ENCODE data around the gene DIAPH3.

- TF ChIP-seq FOXJ3 (CRISPR knock-in tag; IDR thresholded peaks at IDR 0.05; ENCODE audit: borderline replicate concordance) = no peak
- TF ChIP-seq CTCF (IDR thresholded peaks at IDR 0.05) = no peak
- no peak for TF ChIP-seq PRDM15 (CRISPR knock-in tag; IDR thresholded peaks at IDR 0.05)
- no peak for TF ChIP-seq ZNF263 (CRISPR knock-in tag; IDR thresholded peaks at IDR 0.05; ENCODE audit: low read depth)
- no peak for TF ChIP-seq SP1 (CRISPR knock-in tag; conservative IDR thresholded peaks at IDR 0.05)
- no peak for TF ChIP-seq IRF2 (CRISPR knock-in tag; IDR thresholded peaks at IDR 0.05; ENCODE audit: borderline replicate concordance, low read depth)
- no peak for TF ChIP-seq MAX (CRISPR knock-in tag; IDR thresholded peaks at IDR 0.05)
- no peak for TF ChIP-seq CBFB (CRISPR knock-in tag; IDR thresholded peaks at IDR 0.05; ENCODE audit: low read depth)
- TF ChIP-seq USF2 (CRISPR knock-in tag; IDR thresholded peaks at IDR 0.05) = no peak
Observed at GRCh38 chr13:60182907-60183306, 19.2 kb upstream of the DIAPH3 start.

Data from WTC11 (cell line).